HG02870 (cell line): ENCODE measurements around the gene ZNF442.
"Not testable (repeated sequence)": the region's sequence is repeated elsewhere in the genome, so short reads cannot be mapped to it uniquely, and the experiment has no call there.

Experiments
- ATAC-seq: cut with Tn5 transposase; IDR thresholded peaks from one replicate; pipeline ENCODE4 v1.9.1; 2021; ENCODE audit warnings: mild to moderate bottlenecking, moderate library complexity; ENCODE audit not compliant: unreplicated experiment

ZNF442 gene

DNA sequence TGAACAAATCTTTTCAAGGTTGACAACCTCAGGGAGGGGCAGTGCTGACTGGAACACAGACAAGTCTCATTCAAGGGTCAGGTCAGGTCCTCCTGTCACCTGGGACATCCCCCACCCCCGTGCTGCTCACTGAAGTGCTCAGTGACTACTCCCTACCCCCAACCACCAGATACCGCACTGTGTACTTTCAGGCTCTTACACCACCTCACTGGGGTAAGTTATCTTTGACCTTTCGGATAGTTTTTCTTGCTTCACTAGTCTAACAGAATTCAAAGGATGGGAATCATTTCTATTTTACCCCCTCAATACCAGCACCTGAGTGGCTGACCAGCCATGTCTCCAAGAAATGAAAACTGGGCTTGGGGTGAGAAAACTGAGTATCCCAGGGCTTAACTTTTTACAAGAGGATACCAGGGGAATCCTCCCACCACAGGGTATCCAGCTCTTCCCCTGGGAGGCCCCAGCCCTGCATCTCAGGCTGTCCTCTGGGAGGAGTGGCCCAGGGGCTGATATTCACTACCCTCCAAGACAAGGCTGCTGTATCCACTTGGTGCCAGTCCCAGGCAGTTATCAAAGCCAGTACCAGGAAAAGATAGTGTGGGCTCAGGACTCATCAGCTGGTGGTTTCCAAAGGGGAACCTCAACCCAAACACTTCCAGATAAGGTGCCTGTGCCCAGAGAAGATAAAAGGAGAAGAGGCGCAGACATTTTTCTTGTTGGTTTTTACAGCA is 34.1 kb downstream of the ZNF442 start:
- peak; percentile 34 for ATAC-seq

DNA sequence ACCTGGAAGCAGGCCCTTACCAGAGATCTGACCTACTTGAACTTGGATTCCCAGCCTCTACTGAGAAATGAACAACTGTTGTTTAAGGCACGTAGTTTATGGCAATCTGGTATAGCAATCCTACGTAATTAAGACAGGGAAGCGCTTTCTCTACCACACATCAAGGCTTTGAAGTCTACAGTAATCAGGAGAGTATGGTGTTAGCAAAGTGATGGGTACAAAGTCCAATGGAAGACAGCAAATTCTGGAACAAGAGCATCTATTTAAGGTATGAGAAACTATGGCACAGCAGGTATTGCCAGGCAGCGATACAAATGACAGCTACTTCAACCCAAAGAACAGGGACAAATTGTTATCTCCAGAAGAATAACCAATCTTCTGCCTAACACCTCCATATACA is 35.1 kb downstream of the ZNF442 start:
- ATAC-seq: no peak

DNA sequence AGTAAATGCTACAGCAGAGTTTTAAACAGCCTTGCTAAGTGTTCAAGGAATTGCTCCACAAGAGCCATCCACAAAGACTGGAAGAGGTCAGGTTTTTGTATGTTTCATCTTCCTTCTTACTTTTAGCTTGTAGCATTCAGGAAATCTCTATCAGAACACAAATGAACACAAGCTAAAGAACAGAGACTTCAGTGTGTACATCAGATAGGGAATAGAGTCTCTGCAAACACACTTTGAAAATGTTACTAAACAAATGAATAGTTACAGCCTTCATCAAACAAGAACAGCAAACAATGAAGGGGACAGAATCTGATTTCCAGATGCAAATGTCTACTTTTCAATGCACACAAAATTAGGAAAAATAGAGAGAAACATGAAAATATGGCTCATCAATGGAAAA is 39.8 kb downstream of the ZNF442 start:
- ATAC-seq: no peak

DNA sequence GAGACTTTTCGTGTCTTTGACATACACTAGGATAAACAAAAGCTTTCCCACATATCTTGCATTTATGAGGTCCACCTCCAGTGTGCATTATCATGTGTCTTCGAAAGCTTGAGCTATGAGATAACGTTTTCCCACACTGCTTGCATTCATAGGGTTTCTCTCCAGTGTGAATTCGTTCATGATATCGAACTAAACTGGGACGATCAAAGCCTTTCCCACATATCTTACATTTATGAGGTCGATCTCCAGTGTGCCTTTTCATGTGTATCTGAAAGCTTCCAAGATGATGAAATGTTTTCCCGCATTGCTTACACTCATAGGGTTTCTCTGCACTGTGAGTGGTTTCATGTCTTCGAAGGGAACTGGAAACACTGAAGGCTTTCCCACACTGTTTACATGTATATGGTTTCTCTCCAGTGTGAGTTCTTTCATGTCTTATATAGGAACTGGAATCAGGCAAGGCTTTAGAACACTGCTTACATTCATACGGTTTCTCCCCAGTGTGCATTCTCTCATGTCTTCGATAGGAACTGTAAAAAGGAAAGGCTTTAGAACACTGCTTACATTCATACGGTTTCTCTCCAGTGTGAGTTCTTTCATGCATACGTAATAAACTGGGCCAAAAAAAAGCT is 46.6 kb downstream of the ZNF442 start:
- no peak for ATAC-seq

DNA sequence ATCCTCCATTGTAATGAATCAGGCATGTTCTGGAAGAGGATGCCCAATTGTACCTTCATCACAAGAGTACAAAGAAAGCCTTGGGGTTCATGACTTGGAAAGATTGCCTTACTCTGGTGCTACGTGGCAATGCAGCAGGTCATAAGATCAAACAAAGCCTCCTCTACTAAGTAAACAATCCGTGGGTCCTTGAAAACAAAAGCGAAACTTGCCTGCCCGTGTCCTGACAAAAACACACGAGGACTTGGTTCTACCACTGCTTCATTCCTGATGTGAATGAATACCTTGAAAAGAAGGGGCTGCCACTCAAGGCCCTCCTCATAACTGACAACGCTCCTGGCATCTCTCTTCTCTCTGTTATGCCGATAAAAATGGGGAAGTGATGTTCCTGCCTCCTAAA is 50.9 kb downstream of the ZNF442 start:
- ATAC-seq: no peak

DNA sequence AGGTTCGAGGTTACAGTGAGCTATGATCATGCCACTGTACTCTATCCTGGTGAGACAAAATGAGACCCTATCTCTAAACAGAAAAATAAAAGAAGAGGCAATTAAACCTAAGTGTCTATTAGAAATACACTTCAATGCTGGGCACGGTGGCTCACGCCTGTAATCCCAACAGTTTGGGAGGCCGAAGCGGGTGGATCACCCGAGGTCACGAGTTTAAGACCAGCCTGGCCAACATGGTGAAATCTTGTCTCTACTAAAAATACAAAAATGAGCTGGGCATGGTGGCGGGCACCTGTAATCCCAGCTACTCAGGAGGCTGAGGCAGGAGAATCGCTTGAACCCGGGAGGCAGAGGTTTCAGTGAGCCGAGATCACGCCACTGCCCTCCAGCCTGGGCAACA is 56.6 kb downstream of the ZNF442 start:
- ATAC-seq: not testable (repeated sequence)
